Neutrophil (primary cell): ENCODE results near the gene CERCAM.

ENCODE experiments used
- H3K27ac ChIP-seq: fragments of 200-600 bp; sonication (generic); 2 replicates; pipeline ENCODE4 v1.5.1; 2016; ENCODE audit warnings: mild to moderate bottlenecking, moderate library complexity
- H3K27me3 ChIP-seq: fragments of 200-600 bp; sonication (generic); 2 replicates; pipeline ENCODE4 v1.6.0; 2016; ENCODE audit warnings: mild to moderate bottlenecking
- H3K36me3 ChIP-seq: fragments of 200-600 bp; sonication (generic); 2 replicates; pipeline ENCODE4 v1.5.1; 2017
- H3K4me1 ChIP-seq, 2 experiments: fragments of 200-600 bp in 1 of 2; sonication (generic) in 1 of 2; 1 replicate in 1 of 2; 2 replicates in 1 of 2; pipeline versions ENCODE4 v1.5.1 to v1.6.1; 2013 to 2016; ENCODE audit warnings: low read depth in 1 of 2, low read length in 1 of 2, mild to moderate bottlenecking in 1 of 2, moderate library complexity in 1 of 2; ENCODE audit not compliant: control insufficient read depth in 1 of 2, insufficient read depth in 1 of 2
- H3K4me3 ChIP-seq, 2 experiments: fragments of 200-600 bp in 1 of 2; sonication (generic) in 1 of 2; 1 replicate in 1 of 2; 2 replicates in 1 of 2; pipeline ENCODE4 v1.5.1; 2013 to 2016; ENCODE audit warnings: low read depth in 1 of 2, low read length in 1 of 2, mild to moderate bottlenecking in 1 of 2, moderate library complexity in 1 of 2
- H3K9me3 ChIP-seq: fragments of 200-600 bp; sonication (generic); 2 replicates; pipeline ENCODE4 v1.5.1; 2016
- TF ChIP-seq, protein P1 (sequence below): fragments of 200-600 bp; sonication (generic); IDR thresholded peaks from 2 replicates; pipeline ENCODE4 v1.5.1; 2016; ENCODE audit warnings: antibody characterized with exemption

Gene CERCAM

DNA sequence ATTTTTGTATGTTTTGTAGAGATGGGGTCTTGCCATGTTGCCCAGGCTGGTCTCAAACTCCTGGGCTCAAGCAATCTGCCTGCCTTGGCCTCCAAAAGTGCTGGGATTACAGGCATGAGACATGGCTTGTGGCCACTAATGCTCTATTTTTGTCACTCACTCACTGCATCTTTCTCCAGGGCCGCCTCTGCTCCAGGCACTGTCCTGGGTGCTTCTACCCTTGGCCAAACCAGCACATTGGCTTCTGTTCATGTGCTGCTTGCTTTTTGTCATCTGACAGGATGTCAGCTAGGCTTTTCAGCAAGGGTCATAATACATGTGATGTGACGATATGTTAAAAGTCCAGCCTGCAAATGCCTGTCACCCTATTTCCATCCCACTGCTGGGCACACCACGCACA lies 38.4 kb downstream of the CERCAM start:
- H3K4me3 ChIP-seq = no peak overlapping the region
- H3K4me1 ChIP-seq = peaks cover 11 to 12% of the 10 kb centered on the region in 2 experiments
- H3K9me3 ChIP-seq = no peaks in the 10 kb centered on the region
- TF ChIP-seq, protein P1, sequence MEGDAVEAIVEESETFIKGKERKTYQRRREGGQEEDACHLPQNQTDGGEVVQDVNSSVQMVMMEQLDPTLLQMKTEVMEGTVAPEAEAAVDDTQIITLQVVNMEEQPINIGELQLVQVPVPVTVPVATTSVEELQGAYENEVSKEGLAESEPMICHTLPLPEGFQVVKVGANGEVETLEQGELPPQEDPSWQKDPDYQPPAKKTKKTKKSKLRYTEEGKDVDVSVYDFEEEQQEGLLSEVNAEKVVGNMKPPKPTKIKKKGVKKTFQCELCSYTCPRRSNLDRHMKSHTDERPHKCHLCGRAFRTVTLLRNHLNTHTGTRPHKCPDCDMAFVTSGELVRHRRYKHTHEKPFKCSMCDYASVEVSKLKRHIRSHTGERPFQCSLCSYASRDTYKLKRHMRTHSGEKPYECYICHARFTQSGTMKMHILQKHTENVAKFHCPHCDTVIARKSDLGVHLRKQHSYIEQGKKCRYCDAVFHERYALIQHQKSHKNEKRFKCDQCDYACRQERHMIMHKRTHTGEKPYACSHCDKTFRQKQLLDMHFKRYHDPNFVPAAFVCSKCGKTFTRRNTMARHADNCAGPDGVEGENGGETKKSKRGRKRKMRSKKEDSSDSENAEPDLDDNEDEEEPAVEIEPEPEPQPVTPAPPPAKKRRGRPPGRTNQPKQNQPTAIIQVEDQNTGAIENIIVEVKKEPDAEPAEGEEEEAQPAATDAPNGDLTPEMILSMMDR = no peak
- no peak overlapping the region for H3K27ac ChIP-seq
- H3K36me3 ChIP-seq = peaks cover 42% of the 10 kb centered on the region
- no peaks in the 10 kb centered on the region for H3K27me3 ChIP-seq

DNA sequence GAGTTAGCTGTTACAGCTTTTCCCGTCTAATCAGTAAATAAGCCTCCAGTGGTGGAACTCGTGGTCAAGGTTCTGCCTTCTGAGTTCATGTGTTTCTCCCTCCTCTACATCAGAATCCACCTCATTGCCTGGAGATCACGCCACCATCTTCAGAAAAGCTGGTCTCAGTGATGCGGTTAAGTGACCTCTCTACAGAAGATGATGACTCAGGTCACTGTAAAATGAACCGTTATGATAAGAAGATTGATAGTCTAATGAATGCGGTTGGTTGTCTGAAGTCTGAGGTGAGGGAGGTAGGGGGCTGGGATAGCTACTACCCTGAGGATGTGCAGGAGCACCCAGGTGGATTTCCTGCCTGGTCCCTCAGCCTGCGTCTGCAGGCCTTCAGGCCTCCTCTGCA lies 48.4 kb downstream of the CERCAM start:
- H3K4me3 ChIP-seq = no peak overlapping the region
- TF ChIP-seq, protein P1 = no peak
- H3K27ac ChIP-seq = no peak overlapping the region
- no peaks in the 10 kb centered on the region for H3K4me1 ChIP-seq
- H3K36me3 ChIP-seq = peaks cover 27% of the 10 kb centered on the region
- no peaks in the 10 kb centered on the region for H3K9me3 ChIP-seq
- no peaks in the 10 kb centered on the region for H3K27me3 ChIP-seq

DNA sequence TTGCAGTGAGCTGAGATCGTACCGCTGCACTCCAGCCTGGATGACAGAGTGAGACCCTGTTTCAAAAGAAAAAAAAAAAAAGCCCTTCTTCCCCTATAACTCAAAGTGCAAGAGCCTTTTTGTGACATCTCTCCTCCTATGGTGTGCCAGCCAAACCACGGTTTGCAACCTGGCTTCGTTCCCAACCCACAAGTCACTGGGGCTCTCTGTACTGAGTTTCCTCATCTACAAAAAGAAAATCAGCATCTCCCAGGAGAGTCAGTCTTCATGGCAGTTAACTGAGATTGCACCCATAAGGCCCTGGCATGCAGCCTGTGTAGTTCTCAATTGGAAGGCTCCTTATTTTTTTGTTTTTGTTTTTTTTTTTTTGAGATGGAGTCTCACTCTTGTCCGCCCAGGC lies 49.9 kb downstream of the CERCAM start:
- Histone ChIP-seq H3K27ac (no peak overlapping the region), H3K27me3 (no peaks in the 10 kb centered on the region), H3K4me3 (no peak overlapping the region), H3K4me1 (no peaks in the 10 kb centered on the region), H3K36me3 (peaks cover 41% of the 10 kb centered on the region), H3K9me3 (no peaks in the 10 kb centered on the region)
- TF ChIP-seq, protein P1 = no peak

DNA sequence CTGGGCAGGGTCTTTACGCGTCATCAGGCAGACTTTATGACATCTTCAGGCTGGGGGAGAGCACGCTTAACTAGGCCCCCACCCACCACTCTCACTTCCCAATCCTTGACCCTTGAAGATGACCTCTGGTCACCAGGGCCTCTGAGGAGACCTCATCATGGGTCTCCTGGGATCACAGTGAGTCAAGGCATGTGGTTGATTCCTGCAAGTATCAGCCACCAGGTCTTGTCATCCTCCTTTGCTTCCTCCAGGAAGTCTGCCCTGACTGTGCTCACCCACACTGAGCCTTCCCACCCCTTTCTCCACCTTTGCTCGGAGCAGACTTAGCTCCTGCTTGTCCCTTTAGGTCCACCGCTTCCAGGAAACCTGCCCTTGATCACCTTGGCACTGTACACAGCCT lies 52.4 kb downstream of the CERCAM start:
- Histone ChIP-seq H3K27ac (no peak overlapping the region), H3K4me1 (no peaks in the 10 kb centered on the region), H3K9me3 (no peaks in the 10 kb centered on the region), H3K4me3 (no peak overlapping the region), H3K27me3 (no peaks in the 10 kb centered on the region), H3K36me3 (peaks cover 53% of the 10 kb centered on the region)
- TF ChIP-seq, protein P1 = no peak

DNA sequence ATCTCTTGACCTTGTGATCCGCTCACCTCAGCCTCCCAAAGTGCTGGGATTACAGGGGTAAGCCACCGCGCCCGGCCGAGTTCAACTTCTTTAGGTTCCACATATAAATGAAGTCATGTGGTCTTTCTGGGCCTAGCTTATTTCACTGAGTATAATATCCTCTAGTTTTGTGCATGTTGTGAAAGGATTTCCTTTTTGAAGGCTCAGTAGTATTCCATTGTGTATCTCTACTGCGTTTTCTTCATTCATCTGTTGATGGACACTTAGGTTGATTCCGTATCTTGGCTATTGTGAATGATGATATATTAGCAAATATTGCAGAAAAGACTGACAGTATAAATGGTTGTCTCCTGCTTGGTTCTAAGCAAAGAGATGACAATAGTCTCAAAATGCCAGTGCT lies 55.2 kb downstream of the CERCAM start:
- H3K4me1 ChIP-seq = no peaks in the 10 kb centered on the region
- no peak overlapping the region for H3K4me3 ChIP-seq
- H3K27ac ChIP-seq = no peak overlapping the region
- H3K36me3 ChIP-seq = peaks cover 73% of the 10 kb centered on the region
- TF ChIP-seq, protein P1 = no peak
- no peaks in the 10 kb centered on the region for H3K27me3 ChIP-seq
- no peaks in the 10 kb centered on the region for H3K9me3 ChIP-seq

DNA sequence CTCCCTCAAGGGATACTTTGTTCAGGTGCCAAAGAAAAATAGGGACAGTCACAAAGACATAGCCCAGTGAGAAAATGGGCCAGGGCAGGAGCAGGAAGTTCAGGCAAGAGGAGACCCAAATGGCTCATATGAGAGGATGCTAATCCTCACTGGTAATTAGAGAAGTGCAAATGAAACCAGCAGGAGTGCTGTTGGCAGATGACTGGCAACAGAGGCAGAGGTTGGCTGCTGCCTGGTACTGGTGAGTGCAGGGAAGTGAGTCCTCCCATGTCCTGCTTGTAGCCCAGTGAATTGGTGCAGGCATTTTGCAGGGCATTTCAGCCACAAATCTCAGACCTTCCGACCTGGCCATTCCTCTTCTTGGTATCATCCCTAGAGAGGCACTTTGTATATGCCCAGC lies 58.6 kb downstream of the CERCAM start:
- Histone ChIP-seq H3K4me3 (no peak overlapping the region), H3K27ac (no peak overlapping the region), H3K27me3 (no peaks in the 10 kb centered on the region), H3K36me3 (peaks cover 84% of the 10 kb centered on the region), H3K9me3 (no peaks in the 10 kb centered on the region), H3K4me1 (no peaks in the 10 kb centered on the region)
- TF ChIP-seq, protein P1 = no peak
